K562 (cell line): ENCODE data around the gene GLI3. TPM values are rescaled to one million over a fixed set of nuclear protein-coding genes. Genes with fewer than 3 reads are reported as not detected.

Source experiments
- ATAC-seq: fragments of 200-7000 bp; cut with Tn5 transposase; 3 replicates; pipeline ENCODE4 v1.9.1; 2020; ENCODE audit warnings: moderate library complexity
- BruUV-seq: library from RNA; stranded (reverse); fragments of 400-500 nt; replicated peaks from 2 replicates; lab custom pipeline; 2021; lab: Mats Ljungman, UMichigan
- CTCF ChIA-PET: fragments of 300-600 bp; formaldehyde crosslinking; extraction: SDS; loops from one replicate; lab custom pipeline; 2021; ENCODE audit warnings: low intra/inter-chr PET ratio; lab: Yijun Ruan, JAX
- POLR2A ChIA-PET: fragments of 300-600, 350-650 bp; sonication (Branson Sonifier 250); formaldehyde crosslinking; extraction: SDS; loops from one replicate; lab custom pipeline; 2021; ENCODE audit warnings: antibody characterized with exemption, inconsistent platforms; lab: Yijun Ruan, JAX
- DNase-seq, 4 experiments: peaks; one replicate each; pipeline versions ENCODE4 v3.0.0 to v3.0.0-alpha.2; 2011 to 2018; ENCODE audit warnings: low spot score in 3 of 4, mixed read lengths in 3 of 4; ENCODE audit errors: extremely low read depth in 1 of 4
- FAIRE-seq: peaks from 2 replicates; lab custom pipeline; 2011; peaks lifted over from hg19 to GRCh38; lab: Jason Lieb, UNC
- H2AFZ ChIP-seq: 2 replicates; pipeline ENCODE4 v1.6.0; 2011; ENCODE audit warnings: low read depth, low read length, control low read depth, inconsistent platforms
- H3K27ac ChIP-seq: fragments of 200-600 bp; 3 replicates; pipeline ENCODE4 v1.8.0; 2011; ENCODE audit warnings: low read depth, mild to moderate bottlenecking, control low read depth, inconsistent platforms, low read length, moderate library complexity, mixed read lengths; ENCODE audit errors: extremely low read depth
- H3K27me3 ChIP-seq, 2 experiments: fragments of 300-600 bp in 1 of 2; 2 replicates in 1 of 2; 3 replicates in 1 of 2; pipeline versions ENCODE4 v1.6.0 to v1.8.0; 2011; ENCODE audit warnings: inconsistent platforms in 2 of 2, low read length in 2 of 2, mild to moderate bottlenecking in 1 of 2, mixed read lengths in 1 of 2, moderate library complexity in 1 of 2; ENCODE audit not compliant: control insufficient read depth in 2 of 2, insufficient read depth in 2 of 2
- H3K36me3 ChIP-seq: fragments of 300-600 bp; 3 replicates; pipeline ENCODE4 v1.8.0; 2011; ENCODE audit warnings: mild to moderate bottlenecking, low read length, inconsistent platforms; ENCODE audit not compliant: control insufficient read depth, insufficient read depth
- H3K4me1 ChIP-seq, 2 experiments: fragments of 200-600 bp in 1 of 2; replicated peaks in 1 of 2; 2 replicates in 1 of 2; 3 replicates in 1 of 2; pipeline versions ENCODE4 v1.5.1 to v1.8.0; 2011; ENCODE audit warnings: inconsistent platforms in 2 of 2, low read length in 2 of 2, mild to moderate bottlenecking in 1 of 2, mixed read lengths in 1 of 2, moderate library complexity in 1 of 2; ENCODE audit not compliant: control insufficient read depth in 2 of 2, insufficient read depth in 2 of 2
- H3K4me2 ChIP-seq: 2 replicates; pipeline ENCODE4 v1.6.1; 2011; ENCODE audit warnings: low read length, control low read depth, inconsistent platforms, mixed read lengths; ENCODE audit not compliant: insufficient read depth
- H3K4me3 ChIP-seq: fragments of 200-600 bp; sonication (generic), shearing (Covaris generic); 2 replicates; pipeline ENCODE4 v1.5.1; 2016; ENCODE audit warnings: control low read depth, inconsistent platforms
- H3K79me2 ChIP-seq: fragments of 200-600 bp; 3 replicates; pipeline ENCODE4 v1.8.0; 2011; ENCODE audit warnings: low read length, inconsistent platforms; ENCODE audit not compliant: control insufficient read depth, insufficient read depth
- H3K9ac ChIP-seq, 2 experiments: 2 replicates each; pipeline versions ENCODE4 v1.6.0 to v1.6.1; 2011; ENCODE audit warnings: low read depth in 2 of 2, low read length in 2 of 2, control low read depth in 1 of 2, inconsistent platforms in 1 of 2, mild to moderate bottlenecking in 1 of 2, mixed read lengths in 1 of 2; ENCODE audit not compliant: insufficient read depth in 1 of 2
- H3K9me1 ChIP-seq: one replicate; pipeline ENCODE4 v1.6.0; 2011; ENCODE audit warnings: inconsistent platforms, mild to moderate bottlenecking, low read length, moderate library complexity; ENCODE audit not compliant: control insufficient read depth, insufficient read depth
- H3K9me3 ChIP-seq: replicated peaks from 2 replicates; pipeline ENCODE4 v1.5.1; 2011; ENCODE audit warnings: low read depth, low read length, inconsistent platforms; ENCODE audit not compliant: control insufficient read depth, insufficient read depth
- H4K20me1 ChIP-seq: replicated peaks from 2 replicates; pipeline ENCODE4 v1.6.1; 2011; ENCODE audit warnings: low read length, inconsistent platforms, mixed read lengths; ENCODE audit not compliant: control insufficient read depth, insufficient read depth
- BRF1 ChIP-seq: IDR thresholded peaks from 3 replicates; pipeline ENCODE4 v1.6.1; 2011; ENCODE audit warnings: borderline replicate concordance, mild to moderate bottlenecking; ENCODE audit not compliant: insufficient read length; ENCODE audit errors: extremely low read depth
- ETV1 ChIP-seq: fragments of 450-650 bp; conservative IDR thresholded peaks from 2 replicates; pipeline ENCODE4 v1.6.1; 2016; ENCODE audit warnings: missing genetic modification characterization, control low read depth, low read depth, missing compliant biosample characterization
- HNRNPK ChIP-seq: fragments of 200-400 bp; formaldehyde crosslinking; IDR thresholded peaks from one replicate; pipeline ENCODE4 v1.6.1; 2018; ENCODE audit warnings: mild to moderate bottlenecking, low read depth, low read length; ENCODE audit not compliant: poor library complexity, severe bottlenecking
- MNT ChIP-seq, 2 experiments: fragments of 450-650 bp; conservative IDR thresholded peaks; 2 replicates each; pipeline ENCODE4 v1.6.1; 2017; ENCODE audit warnings: mild to moderate bottlenecking in 2 of 2, moderate library complexity in 2 of 2
- MXI1 ChIP-seq: IDR thresholded peaks from 2 replicates; pipeline ENCODE4 v1.6.1; 2011; ENCODE audit warnings: low read depth, mild to moderate bottlenecking, improper control_type of control experiment, low read length
- NONO ChIP-seq, 2 experiments: fragments of 200-400 bp in 1 of 2; fragments of 450-650 bp in 1 of 2; formaldehyde crosslinking in 1 of 2; IDR thresholded peaks; 2 replicates each; pipeline ENCODE4 v1.6.1; 2017; ENCODE audit warnings: low read depth in 2 of 2, mild to moderate bottlenecking in 2 of 2, moderate library complexity in 2 of 2, low read length in 1 of 2
- PRDM10 ChIP-seq: fragments of 450-650 bp; IDR thresholded peaks from 2 replicates; pipeline ENCODE4 v1.6.1; 2018; ENCODE audit not compliant: partially characterized antibody
- RBFOX2 ChIP-seq: fragments of 200-400 bp; formaldehyde crosslinking; IDR thresholded peaks from 2 replicates; pipeline ENCODE4 v1.6.1; 2017; ENCODE audit warnings: low read depth, mild to moderate bottlenecking, low read length, moderate library complexity
- ZNF324 ChIP-seq: fragments of 250-450 bp; sonication (Bioruptor Pico); IDR thresholded peaks from 2 replicates; pipeline ENCODE4 v1.4.0; 2020; ENCODE audit warnings: mild to moderate bottlenecking
- ZNF408 ChIP-seq: fragments of 250-450 bp; sonication (Bioruptor Pico); IDR thresholded peaks from 2 replicates; pipeline ENCODE4 v1.4.0; 2020; ENCODE audit warnings: low read depth, mild to moderate bottlenecking, moderate library complexity
- ZNF785 ChIP-seq: fragments of 250-450 bp; sonication (Bioruptor Pico); IDR thresholded peaks from 2 replicates; pipeline ENCODE4 v1.4.0; 2020; ENCODE audit warnings: mild to moderate bottlenecking
- WGBS: fragments of 100-300 bp; shearing (Covaris generic); methylation state at CpG from one replicate; pipeline ENCODE4 v1.1.6; 2016; ENCODE audit warnings: low coverage, mixed read lengths; ENCODE audit not compliant: insufficient coverage; ENCODE audit errors: missing lambda C conversion rate; 5-methylcytosine and 5-hydroxymethylcytosine counted together
- in situ Hi-C: fragments of 300-500 bp; cut with MboI; formaldehyde crosslinking; loops from 4 replicates; pipeline ENCODE4 v1.15.0; 2018; ENCODE audit warnings: inconsistent platforms, mixed read lengths
- intact Hi-C: fragments of 100-400 bp; cut with micrococcal nuclease; formaldehyde crosslinking; loops from 2 replicates; pipeline ENCODE4 v1.14.2; 2022
- polyA plus RNA-seq, 8 experiments: library from polyadenylated mRNA; depleted of rRNA in 4 of 8; stranded (reverse) in 5 of 8; unstranded in 3 of 8; fragments of >200 nt; fragmentation: Nextera tagmentation in 2 of 8; fragmentation: Illumina TruSeq in 1 of 8; extraction: Ambion mirVana in 2 of 8; extraction: Trizol in 1 of 8; gene quantifications; 2 replicates each; pipeline versions ENCODE4 v1.2.1 to v1.2.3, GENCODE V29; 2011 to 2014; ENCODE audit warnings: inconsistent platforms in 1 of 8, missing spikeins in 1 of 8
- total RNA-seq, 7 experiments: library from RNA; depleted of rRNA in 6 of 7; stranded (reverse); fragments of >200 nt in 6 of 7; fragmentation: Illumina TruSeq in 2 of 7; extraction: Trizol in 2 of 7; gene quantifications; 2 replicates each; pipeline versions ENCODE4 v1.2.1 to v1.2.3, GENCODE V29; 2011 to 2021; ENCODE audit warnings: low replicate concordance in 1 of 7
- TF ChIP-seq, protein P1 (sequence below): fragments of 450-650 bp; IDR thresholded peaks from 2 replicates; pipeline ENCODE4 v1.6.1; 2014; ENCODE audit warnings: low read depth, mild to moderate bottlenecking, moderate library complexity, borderline replicate concordance
- TF ChIP-seq, protein P2 (sequence below): fragments of 450-650 bp; formaldehyde crosslinking; IDR thresholded peaks from 2 replicates; pipeline ENCODE4 v1.4.0; 2020; ENCODE audit warnings: mild to moderate bottlenecking, mixed read lengths

Gene GLI3
- total and polyA plus RNA-seq, 9 of the 15 experiments (the other 6 are each of a cell fraction or from before 2014, with no cell fraction given): 0.01 to 0.18 (median 0.07) TPM; not detected in 6

DNA sequence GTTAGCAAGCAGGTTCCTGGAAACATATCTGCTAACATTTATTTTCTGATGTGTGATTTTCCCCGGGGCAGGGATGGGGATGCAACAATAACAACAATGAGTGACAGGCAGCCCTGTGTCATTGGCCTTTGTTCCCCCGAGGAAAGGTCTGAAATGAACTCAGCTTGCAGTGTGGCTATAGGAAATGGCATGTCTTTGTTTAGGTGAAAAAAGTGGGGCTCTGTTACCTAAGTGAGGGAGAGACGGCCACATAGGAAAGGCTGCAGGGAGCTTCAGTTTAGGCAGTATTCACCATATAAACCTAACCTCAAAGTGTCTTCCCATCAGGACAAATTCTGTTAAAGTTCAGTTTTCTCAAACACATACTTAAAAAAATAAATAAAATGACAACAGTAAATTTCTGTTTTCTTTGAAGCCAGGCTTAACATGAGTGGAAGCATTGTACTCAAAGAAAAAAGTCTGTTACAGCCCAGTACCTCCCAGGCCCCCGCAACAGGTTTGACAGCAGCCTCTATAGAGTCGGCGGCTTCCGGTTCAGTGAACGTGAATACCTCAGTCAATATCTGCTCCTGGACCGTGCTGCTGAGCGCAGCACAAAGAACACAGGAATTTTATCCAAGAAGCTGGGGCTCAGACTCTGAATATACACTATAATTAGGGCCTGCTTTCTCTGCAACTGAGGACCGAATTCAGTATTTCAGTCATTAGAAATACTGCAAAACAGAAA lies 168.3 kb downstream of the GLI3 start:
- no peaks in the 10 kb centered on the region for H3K27me3 ChIP-seq
- H3K36me3 ChIP-seq: no peaks in the 10 kb centered on the region
- no peaks in the 10 kb centered on the region for H3K9me1 ChIP-seq
- no peak overlapping the region for H3K9ac ChIP-seq
- no peaks in the 10 kb centered on the region for H3K79me2 ChIP-seq
- no peaks in the 10 kb centered on the region for H3K4me1 ChIP-seq
- CTCF ChIA-PET: no interaction called here
- DNase-seq (no peak), ATAC-seq (no peak), FAIRE-seq (no peak)
- intact Hi-C loops (no loop called here), in situ Hi-C loops (no loop called here)
- no peak overlapping the region for H3K4me3 ChIP-seq
- POLR2A ChIA-PET: no interaction called here
- H4K20me1 ChIP-seq: no peaks in the 10 kb centered on the region
- H3K9me3 ChIP-seq: no peaks in the 10 kb centered on the region
- BruUV-seq: no TSS peak
- no peak overlapping the region for H2AFZ ChIP-seq
- 0% methylated on average over 11 of the region's 11 CpGs for WGBS
- H3K27ac ChIP-seq: no peak overlapping the region
- no peak overlapping the region for H3K4me2 ChIP-seq
- TF ChIP-seq ZNF324 (CRISPR knock-in tag) (no peak), NONO (IDR thresholded peaks at IDR 0.05; ENCODE audit: low read depth in 2 of 2, low read length in 1 of 2) (no peak), ZNF408 (no peak), MXI1 (no peak), PRDM10 (no peak), RBFOX2 (no peak), ZNF785 (CRISPR knock-in tag) (no peak), BRF1 (no peak), HNRNPK (no peak), MNT (conservative IDR thresholded peaks at IDR 0.05) (no peak), ETV1 (tag) (no peak)
- TF ChIP-seq, protein P1, sequence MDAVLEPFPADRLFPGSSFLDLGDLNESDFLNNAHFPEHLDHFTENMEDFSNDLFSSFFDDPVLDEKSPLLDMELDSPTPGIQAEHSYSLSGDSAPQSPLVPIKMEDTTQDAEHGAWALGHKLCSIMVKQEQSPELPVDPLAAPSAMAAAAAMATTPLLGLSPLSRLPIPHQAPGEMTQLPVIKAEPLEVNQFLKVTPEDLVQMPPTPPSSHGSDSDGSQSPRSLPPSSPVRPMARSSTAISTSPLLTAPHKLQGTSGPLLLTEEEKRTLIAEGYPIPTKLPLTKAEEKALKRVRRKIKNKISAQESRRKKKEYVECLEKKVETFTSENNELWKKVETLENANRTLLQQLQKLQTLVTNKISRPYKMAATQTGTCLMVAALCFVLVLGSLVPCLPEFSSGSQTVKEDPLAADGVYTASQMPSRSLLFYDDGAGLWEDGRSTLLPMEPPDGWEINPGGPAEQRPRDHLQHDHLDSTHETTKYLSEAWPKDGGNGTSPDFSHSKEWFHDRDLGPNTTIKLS: no peak
- TF ChIP-seq, protein P2, sequence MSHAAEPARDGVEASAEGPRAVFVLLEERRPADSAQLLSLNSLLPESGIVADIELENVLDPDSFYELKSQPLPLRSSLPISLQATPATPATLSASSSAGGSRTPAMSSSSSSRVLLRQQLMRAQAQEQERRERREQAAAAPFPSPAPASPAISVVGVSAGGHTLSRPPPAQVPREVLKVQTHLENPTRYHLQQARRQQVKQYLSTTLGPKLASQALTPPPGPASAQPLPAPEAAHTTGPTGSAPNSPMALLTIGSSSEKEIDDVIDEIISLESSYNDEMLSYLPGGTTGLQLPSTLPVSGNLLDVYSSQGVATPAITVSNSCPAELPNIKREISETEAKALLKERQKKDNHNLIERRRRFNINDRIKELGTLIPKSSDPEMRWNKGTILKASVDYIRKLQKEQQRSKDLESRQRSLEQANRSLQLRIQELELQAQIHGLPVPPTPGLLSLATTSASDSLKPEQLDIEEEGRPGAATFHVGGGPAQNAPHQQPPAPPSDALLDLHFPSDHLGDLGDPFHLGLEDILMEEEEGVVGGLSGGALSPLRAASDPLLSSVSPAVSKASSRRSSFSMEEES (CRISPR knock-in tag): no peak
